ENCODE results near the gene KCNJ1.
A peak's percentile ranks its signal among the peaks of the same experiment; 100 is the strongest.

The KCNJ1 gene

GRCh38 chr11:128841461-128842072 is 25.5 kb downstream of the KCNJ1 start:
- no peak for DNase-seq (ENCODE audit: low read depth)
- H3K4me3 ChIP-seq (replicated peaks; ENCODE audit: low read depth, low read length): no peak overlapping the region
- TF ChIP-seq, protein P1, sequence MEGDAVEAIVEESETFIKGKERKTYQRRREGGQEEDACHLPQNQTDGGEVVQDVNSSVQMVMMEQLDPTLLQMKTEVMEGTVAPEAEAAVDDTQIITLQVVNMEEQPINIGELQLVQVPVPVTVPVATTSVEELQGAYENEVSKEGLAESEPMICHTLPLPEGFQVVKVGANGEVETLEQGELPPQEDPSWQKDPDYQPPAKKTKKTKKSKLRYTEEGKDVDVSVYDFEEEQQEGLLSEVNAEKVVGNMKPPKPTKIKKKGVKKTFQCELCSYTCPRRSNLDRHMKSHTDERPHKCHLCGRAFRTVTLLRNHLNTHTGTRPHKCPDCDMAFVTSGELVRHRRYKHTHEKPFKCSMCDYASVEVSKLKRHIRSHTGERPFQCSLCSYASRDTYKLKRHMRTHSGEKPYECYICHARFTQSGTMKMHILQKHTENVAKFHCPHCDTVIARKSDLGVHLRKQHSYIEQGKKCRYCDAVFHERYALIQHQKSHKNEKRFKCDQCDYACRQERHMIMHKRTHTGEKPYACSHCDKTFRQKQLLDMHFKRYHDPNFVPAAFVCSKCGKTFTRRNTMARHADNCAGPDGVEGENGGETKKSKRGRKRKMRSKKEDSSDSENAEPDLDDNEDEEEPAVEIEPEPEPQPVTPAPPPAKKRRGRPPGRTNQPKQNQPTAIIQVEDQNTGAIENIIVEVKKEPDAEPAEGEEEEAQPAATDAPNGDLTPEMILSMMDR (IDR thresholded peaks at IDR 0.05; ENCODE audit: low read length, missing control alignments): no peak

DNA sequence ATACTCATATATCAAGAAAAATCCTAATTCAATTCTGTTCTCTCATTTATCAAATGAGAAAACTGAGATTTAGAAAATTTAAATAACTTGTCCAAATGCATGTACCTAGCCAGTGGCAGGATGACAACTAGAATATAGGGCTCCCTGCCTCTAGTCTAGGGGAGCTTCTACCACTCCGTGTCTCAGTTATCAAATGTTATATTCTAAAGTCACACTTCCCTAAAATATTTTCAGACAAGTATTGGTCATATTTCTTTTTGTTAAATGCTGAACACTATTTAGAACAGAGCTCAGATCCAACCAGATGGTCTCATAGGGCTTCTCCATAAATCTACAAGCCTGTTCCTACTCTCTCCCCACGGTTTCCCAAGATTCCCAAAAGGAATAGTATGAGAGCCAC is 26.3 kb downstream of the KCNJ1 start:
- TF ChIP-seq, protein P1 (IDR thresholded peaks at IDR 0.05; ENCODE audit: low read length, missing control alignments): no peak
- H3K4me3 ChIP-seq (replicated peaks; ENCODE audit: low read depth, low read length): no peak overlapping the region
- no peak for DNase-seq (ENCODE audit: low read depth)

DNA sequence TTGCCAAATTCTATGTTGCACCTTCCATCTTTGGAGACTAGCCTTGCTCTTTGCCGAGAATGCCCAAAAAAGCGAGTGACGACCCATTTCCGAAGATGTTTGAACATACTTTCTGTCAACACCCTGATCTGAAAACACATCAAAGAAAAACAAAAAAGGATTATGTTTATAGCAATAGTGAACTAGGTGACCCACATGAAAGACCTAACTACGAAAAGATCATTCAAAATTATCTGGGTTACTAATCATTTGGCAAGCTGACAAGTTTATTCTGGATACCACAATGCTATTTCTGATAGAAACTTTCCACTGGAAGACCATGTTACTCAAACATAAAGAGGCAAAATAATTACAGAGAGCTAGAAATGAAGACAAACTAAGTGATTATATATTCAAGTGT is 27.0 kb downstream of the KCNJ1 start:
- TF ChIP-seq, protein P1 (IDR thresholded peaks at IDR 0.05; ENCODE audit: low read length, missing control alignments): no peak
- no peak for DNase-seq (ENCODE audit: low read depth)
- H3K4me3 ChIP-seq (replicated peaks; ENCODE audit: low read depth, low read length): no peak overlapping the region

DNA sequence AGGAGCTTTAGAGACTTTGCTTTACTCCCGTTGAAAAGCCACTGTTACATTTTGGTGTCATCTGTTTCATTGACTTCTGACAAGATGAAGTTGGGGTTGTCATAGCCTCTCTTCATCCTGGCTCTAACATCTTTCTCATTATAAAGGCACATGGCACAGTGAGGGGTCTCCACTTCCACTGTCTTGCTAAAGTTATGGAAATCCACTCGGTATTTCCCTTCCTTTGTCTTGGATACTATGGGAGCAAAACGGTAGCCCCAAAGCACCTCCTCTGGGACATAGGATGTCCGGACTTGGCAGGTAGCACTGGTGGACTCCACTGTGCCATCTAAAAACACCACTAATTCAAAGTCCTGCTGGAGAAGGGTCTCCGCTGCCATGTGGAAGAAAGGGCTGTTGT is 28.0 kb downstream of the KCNJ1 start:
- no peak overlapping the region for H3K4me3 ChIP-seq (replicated peaks; ENCODE audit: low read depth, low read length)
- DNase-seq (ENCODE audit: low read depth): no peak
- TF ChIP-seq, protein P1 (IDR thresholded peaks at IDR 0.05; ENCODE audit: low read length, missing control alignments): no peak

GRCh38 chr11:128837627-128838026 is 29.5 kb downstream of the KCNJ1 start:
- peak; percentile 31 for DNase-seq (ENCODE audit: low read depth)
- H3K4me3 ChIP-seq (replicated peaks; ENCODE audit: low read depth, low read length): no peak overlapping the region
- TF ChIP-seq, protein P1 (IDR thresholded peaks at IDR 0.05; ENCODE audit: low read length, missing control alignments): no peak

- peak; percentile 85 for DNase-seq (ENCODE audit: low read depth)
- TF ChIP-seq, protein P1 (IDR thresholded peaks at IDR 0.05; ENCODE audit: low read length, missing control alignments): no peak
- no peak overlapping the region for H3K4me3 ChIP-seq (replicated peaks; ENCODE audit: low read depth, low read length)
These were observed 31.2 kb downstream of the KCNJ1 start for GRCh38 chr11:128835741-128836430.

DNA sequence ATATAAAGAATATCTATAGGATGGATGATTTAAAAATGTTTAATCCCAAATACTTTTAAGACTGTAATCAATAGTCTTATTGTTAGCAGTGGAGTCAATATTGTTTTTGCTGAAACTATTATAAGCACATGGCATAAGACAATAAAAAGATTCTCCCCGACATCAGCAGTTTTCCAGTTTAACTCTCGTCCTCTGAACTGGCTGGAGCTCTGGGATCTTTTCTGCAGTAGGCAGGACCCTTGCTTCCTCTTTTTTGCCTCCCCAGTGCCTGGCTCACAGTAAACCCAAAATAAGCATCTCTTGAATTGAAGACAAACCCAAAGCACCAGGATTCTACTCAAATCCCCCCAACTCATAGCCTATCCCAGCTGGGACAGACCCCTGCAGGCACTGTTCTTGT is 32.9 kb downstream of the KCNJ1 start:
- no peak for DNase-seq (ENCODE audit: low read depth)
- TF ChIP-seq, protein P1 (IDR thresholded peaks at IDR 0.05; ENCODE audit: low read length, missing control alignments): no peak

More for the DNA sequence above, 32.9 kb downstream of the KCNJ1 start:
- H3K4me3 ChIP-seq (replicated peaks; ENCODE audit: low read depth, low read length): no peak overlapping the region

All from fibroblast of pulmonary artery (primary cell).